MCF 10A (cell line): ENCODE results near the gene CNTNAP2. TPM values are rescaled to one million over a fixed set of nuclear protein-coding genes. Genes with fewer than 3 reads are reported as not detected.

ENCODE experiments used
- BruUV-seq: library from RNA; stranded (reverse); fragments of 400-500 nt; replicated peaks from 2 replicates; lab custom pipeline; 2021; lab: Mats Ljungman, UMichigan
- CTCF ChIA-PET: fragments of 300-600 bp; sonication (Branson Sonifier 250); formaldehyde crosslinking; extraction: SDS; loops from one replicate; lab custom pipeline; 2021; ENCODE audit warnings: antibody characterized with exemption, inconsistent platforms; lab: Yijun Ruan, JAX
- POLR2A ChIA-PET: fragments of 300-600, 350-650 bp; sonication (Branson Sonifier 250); formaldehyde crosslinking; extraction: SDS; loops from one replicate; lab custom pipeline; 2020; ENCODE audit warnings: antibody characterized with exemption, inconsistent platforms; lab: Yijun Ruan, JAX
- DNase-seq: peaks from one replicate; pipeline ENCODE4 v3.0.0-alpha.2; 2018; ENCODE audit not compliant: unreplicated experiment
- H3K27ac Mint-ChIP-seq: one replicate; pipeline ENCODE4 v1.8.0; 2022; ENCODE audit warnings: mild to moderate bottlenecking, low read depth, mixed read lengths; ENCODE audit not compliant: unreplicated experiment
- H3K27me3 Mint-ChIP-seq: one replicate; pipeline ENCODE4 v1.8.0; 2022; ENCODE audit warnings: mixed read lengths; ENCODE audit not compliant: insufficient read depth, unreplicated experiment
- H3K36me3 Mint-ChIP-seq: one replicate; pipeline ENCODE4 v1.8.0; 2022; ENCODE audit warnings: mild to moderate bottlenecking, moderate library complexity, mixed read lengths; ENCODE audit not compliant: insufficient read depth, unreplicated experiment
- H3K4me1 Mint-ChIP-seq: one replicate; pipeline ENCODE4 v1.8.0; 2022; ENCODE audit warnings: mixed read lengths; ENCODE audit not compliant: insufficient read depth, unreplicated experiment
- H3K4me3 Mint-ChIP-seq: one replicate; pipeline ENCODE4 v1.8.0; 2022; ENCODE audit warnings: mild to moderate bottlenecking, moderate library complexity, mixed read lengths; ENCODE audit not compliant: unreplicated experiment
- H3K9me3 Mint-ChIP-seq: one replicate; pipeline ENCODE4 v1.8.0; 2022; ENCODE audit warnings: mixed read lengths; ENCODE audit not compliant: unreplicated experiment
- intact Hi-C: fragments of 100-400 bp; cut with micrococcal nuclease; formaldehyde crosslinking; loops from 2 replicates; pipeline ENCODE4 v1.14.1; 2022
- total RNA-seq: library from RNA; stranded (reverse); gene quantifications from 2 replicates; pipeline ENCODE4 v1.2.3, GENCODE V29; 2022
- TF ChIP-seq, protein P1 (sequence below): fragments of 200-600 bp; IDR thresholded peaks from one replicate; pipeline ENCODE4 v1.8.0; 2022; ENCODE audit warnings: antibody characterized with exemption, mild to moderate bottlenecking; ENCODE audit not compliant: unreplicated experiment

CNTNAP2 gene
- total RNA-seq, 1 experiment from 2014 or later: 1.1 TPM

DNA sequence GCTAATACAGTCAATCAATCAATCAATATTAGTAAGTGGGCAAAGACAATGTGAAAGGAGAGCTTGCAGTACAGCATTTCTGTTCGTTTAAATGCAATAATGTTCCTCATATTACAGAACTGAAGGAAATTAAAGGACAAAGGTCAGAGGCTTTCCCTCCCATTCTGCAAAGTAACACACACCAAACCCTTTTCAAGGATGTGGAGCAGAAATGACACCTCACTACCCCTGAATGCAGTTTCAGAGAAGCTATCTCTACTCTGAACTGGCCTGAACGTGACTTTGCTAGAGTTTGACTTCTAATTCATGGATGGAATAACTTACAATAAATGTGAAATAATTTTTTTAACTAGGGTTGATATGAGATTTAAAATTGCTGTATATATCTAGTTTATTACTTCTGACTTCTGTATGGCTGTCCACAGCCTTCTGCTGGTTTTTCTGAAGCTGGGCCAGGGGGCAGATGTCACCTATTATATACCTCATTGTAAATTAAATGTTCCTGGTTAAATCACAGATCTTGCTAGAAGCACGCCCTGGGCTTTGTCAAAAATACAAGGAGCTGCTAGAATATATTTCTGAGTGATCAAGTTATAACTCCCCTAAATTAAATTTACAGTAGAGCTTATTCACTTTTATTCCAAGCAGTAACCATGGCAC, 2317.1 kb downstream of the CNTNAP2 start:
- no peak overlapping the region for H3K4me3 Mint-ChIP-seq
- no TSS peak for BruUV-seq
- intact Hi-C loops: no loop called here
- DNase-seq: no peak
- no peaks in the 10 kb centered on the region for H3K36me3 Mint-ChIP-seq
- TF ChIP-seq, protein P1, sequence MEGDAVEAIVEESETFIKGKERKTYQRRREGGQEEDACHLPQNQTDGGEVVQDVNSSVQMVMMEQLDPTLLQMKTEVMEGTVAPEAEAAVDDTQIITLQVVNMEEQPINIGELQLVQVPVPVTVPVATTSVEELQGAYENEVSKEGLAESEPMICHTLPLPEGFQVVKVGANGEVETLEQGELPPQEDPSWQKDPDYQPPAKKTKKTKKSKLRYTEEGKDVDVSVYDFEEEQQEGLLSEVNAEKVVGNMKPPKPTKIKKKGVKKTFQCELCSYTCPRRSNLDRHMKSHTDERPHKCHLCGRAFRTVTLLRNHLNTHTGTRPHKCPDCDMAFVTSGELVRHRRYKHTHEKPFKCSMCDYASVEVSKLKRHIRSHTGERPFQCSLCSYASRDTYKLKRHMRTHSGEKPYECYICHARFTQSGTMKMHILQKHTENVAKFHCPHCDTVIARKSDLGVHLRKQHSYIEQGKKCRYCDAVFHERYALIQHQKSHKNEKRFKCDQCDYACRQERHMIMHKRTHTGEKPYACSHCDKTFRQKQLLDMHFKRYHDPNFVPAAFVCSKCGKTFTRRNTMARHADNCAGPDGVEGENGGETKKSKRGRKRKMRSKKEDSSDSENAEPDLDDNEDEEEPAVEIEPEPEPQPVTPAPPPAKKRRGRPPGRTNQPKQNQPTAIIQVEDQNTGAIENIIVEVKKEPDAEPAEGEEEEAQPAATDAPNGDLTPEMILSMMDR: no peak
- no peaks in the 10 kb centered on the region for H3K27me3 Mint-ChIP-seq
- no peak overlapping the region for H3K27ac Mint-ChIP-seq
- no peaks in the 10 kb centered on the region for H3K9me3 Mint-ChIP-seq
- H3K4me1 Mint-ChIP-seq: peaks cover 11% of the 10 kb centered on the region
- ChIA-PET POLR2A (interaction anchor here (0.6 to 1.2 kb wide), 5 partner anchors 9 to 130 kb away, joined by 3 to 6 read pairs (median 3); no protein-coding TSS in a partner anchor), CTCF (interaction anchor here (0.5 to 1.8 kb wide), 6 partner anchors 10 to 171 kb away, joined by 3 to 5 read pairs (median 3); no protein-coding TSS in a partner anchor)

DNA sequence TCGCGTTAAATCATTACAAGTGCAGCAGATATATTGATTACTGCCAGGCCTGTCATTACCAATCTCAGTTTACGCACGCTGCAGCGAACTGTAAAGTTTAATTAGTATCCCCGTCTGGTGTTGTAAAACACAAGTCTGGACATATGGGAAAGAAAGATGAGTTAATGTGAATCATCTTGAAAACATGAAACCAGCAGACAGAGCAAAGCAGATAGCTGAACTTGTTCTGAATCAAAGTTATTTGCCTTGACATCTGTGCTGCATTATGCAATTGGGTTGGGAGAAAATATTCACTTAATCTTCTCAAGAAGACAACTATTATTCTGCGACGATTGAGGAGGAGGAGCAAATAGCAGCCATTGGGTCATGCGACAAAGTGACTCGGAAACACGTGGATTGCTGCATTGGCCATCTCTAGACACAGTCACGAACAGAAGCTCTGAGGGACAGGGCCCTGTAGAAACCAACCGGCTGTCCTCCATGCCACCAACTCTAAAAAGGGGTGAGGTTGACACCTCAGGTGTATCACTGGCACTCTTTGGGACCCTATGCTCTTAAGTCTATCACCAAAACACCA, 2317.7 kb downstream of the CNTNAP2 start:
- Mint-ChIP-seq H3K27ac (no peak overlapping the region), H3K27me3 (no peaks in the 10 kb centered on the region), H3K9me3 (no peaks in the 10 kb centered on the region), H3K36me3 (no peaks in the 10 kb centered on the region), H3K4me3 (no peak overlapping the region), H3K4me1 (peaks cover 11% of the 10 kb centered on the region)
- ChIA-PET CTCF (interaction anchor here (0.5 to 1.8 kb wide), 8 partner anchors 11 to 172 kb away, joined by 3 to 5 read pairs (median 3); no protein-coding TSS in a partner anchor), POLR2A (interaction anchor here (0.6 to 1.2 kb wide), 4 partner anchors 9 to 131 kb away, joined by 3 to 4 read pairs (median 3); no protein-coding TSS in a partner anchor)
- DNase-seq: no peak
- BruUV-seq: no TSS peak
- TF ChIP-seq, protein P1: no peak
- intact Hi-C loops: no loop called here

DNA sequence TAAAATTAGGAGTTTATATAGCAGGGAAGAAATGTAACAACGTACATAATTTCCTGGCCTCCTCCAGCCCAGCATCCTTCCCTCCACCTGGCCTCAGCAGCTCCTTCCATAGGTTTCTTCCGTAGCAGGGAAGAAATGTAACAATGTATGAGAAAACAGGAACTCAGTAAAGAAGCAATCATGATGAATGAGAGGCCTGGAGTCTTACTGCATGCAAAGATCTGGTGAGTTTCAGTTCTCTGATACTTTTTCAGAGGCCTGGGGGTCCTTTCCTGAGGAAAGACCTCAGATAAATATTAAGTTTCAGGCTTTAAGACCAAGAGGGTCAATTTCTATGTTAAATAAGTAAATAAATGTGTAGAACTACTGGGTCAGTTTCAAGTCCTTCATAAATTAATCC, 2318.3 kb downstream of the CNTNAP2 start:
- peaks cover 11% of the 10 kb centered on the region for H3K4me1 Mint-ChIP-seq
- H3K27me3 Mint-ChIP-seq: no peaks in the 10 kb centered on the region
- no TSS peak for BruUV-seq
- TF ChIP-seq, protein P1: no peak
- H3K36me3 Mint-ChIP-seq: no peaks in the 10 kb centered on the region
- intact Hi-C loops: no loop called here
- H3K27ac Mint-ChIP-seq: no peak overlapping the region
- H3K9me3 Mint-ChIP-seq: no peaks in the 10 kb centered on the region
- POLR2A ChIA-PET: interaction anchor here (0.9 to 1.2 kb wide), 2 partner anchors 33 to 132 kb away, joined by 3 read pairs; no protein-coding TSS in a partner anchor
- CTCF ChIA-PET: interaction anchor here (0.6 to 1.8 kb wide), 7 partner anchors 11 to 180 kb away, joined by 3 to 5 read pairs (median 3); no protein-coding TSS in a partner anchor
- no peak overlapping the region for H3K4me3 Mint-ChIP-seq
- DNase-seq: no peak

DNA sequence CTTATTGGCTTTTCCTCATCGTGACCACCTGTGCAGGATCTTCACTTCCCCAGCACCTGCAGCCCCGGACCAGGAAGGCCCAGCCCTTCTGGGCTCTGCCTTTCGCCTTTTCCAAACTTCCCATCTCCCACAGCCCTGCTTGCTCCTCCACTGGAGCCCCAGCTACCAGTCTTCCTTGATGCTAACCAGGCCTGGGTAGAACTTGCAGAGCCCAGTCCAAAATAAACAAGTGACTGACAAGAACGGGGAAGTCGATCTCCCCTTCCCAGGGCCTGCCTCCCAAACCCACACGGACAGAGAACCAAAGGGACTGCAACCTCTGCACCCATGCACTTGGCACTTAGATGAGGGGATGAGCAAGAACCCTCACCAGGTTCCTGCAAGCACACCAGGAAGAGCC, 2319.1 kb downstream of the CNTNAP2 start:
- no TSS peak for BruUV-seq
- no peak for DNase-seq
- Mint-ChIP-seq H3K4me1 (peaks cover 11% of the 10 kb centered on the region), H3K36me3 (no peaks in the 10 kb centered on the region), H3K27ac (no peak overlapping the region), H3K27me3 (no peaks in the 10 kb centered on the region), H3K9me3 (no peaks in the 10 kb centered on the region), H3K4me3 (no peak overlapping the region)
- POLR2A ChIA-PET: no interaction called here
- CTCF ChIA-PET: interaction anchor here (1.2 to 1.3 kb wide), 2 partner anchors 9 to 46 kb away, joined by 3 to 4 read pairs; no protein-coding TSS in a partner anchor
- TF ChIP-seq, protein P1: no peak
- intact Hi-C loops: no loop called here
